GM12865 (cell line): Measurements from ENCODE around the gene CDKAL1.

Experiments used
- DNase-seq: peaks from one replicate; pipeline ENCODE4 v3.0.0; 2010; ENCODE audit warnings: low read depth
- H3K4me3 ChIP-seq: 2 replicates; pipeline ENCODE4 v1.5.1; 2011; ENCODE audit warnings: mild to moderate bottlenecking, low read depth, low read length, control low read depth
- TF ChIP-seq, protein P1 (sequence below): IDR thresholded peaks from 2 replicates; pipeline ENCODE4 v1.5.1; 2011; ENCODE audit warnings: low read length, control low read depth, low read depth, inconsistent platforms; ENCODE audit not compliant: insufficient read depth; ENCODE audit errors: missing control alignments

CDKAL1 gene

DNA sequence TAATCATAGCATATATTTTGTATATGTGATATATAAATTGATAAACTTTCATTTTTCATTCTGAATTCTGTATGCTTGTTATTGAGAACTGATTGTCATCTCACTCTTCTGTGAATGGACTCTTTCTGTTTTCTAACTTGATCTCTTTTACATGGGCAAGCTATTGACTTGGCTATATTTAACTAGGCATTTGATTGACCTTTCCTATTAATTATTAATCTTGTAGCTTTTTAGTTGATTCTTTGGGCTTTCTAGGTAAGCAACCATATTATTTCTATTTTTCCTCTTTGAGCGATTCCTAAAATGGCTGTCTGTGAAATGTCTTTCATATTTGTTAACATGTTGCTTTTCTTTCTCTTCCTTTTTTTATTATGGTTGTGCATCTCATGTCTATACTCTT lies 347.1 kb downstream of the CDKAL1 start:
- no peak for DNase-seq
- H3K4me3 ChIP-seq, result no peak overlapping the region
- TF ChIP-seq, protein P1, sequence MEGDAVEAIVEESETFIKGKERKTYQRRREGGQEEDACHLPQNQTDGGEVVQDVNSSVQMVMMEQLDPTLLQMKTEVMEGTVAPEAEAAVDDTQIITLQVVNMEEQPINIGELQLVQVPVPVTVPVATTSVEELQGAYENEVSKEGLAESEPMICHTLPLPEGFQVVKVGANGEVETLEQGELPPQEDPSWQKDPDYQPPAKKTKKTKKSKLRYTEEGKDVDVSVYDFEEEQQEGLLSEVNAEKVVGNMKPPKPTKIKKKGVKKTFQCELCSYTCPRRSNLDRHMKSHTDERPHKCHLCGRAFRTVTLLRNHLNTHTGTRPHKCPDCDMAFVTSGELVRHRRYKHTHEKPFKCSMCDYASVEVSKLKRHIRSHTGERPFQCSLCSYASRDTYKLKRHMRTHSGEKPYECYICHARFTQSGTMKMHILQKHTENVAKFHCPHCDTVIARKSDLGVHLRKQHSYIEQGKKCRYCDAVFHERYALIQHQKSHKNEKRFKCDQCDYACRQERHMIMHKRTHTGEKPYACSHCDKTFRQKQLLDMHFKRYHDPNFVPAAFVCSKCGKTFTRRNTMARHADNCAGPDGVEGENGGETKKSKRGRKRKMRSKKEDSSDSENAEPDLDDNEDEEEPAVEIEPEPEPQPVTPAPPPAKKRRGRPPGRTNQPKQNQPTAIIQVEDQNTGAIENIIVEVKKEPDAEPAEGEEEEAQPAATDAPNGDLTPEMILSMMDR, result no peak

GRCh38 chr6:20882014-20882413 lies 347.8 kb downstream of the CDKAL1 start:
- no peak for DNase-seq
- TF ChIP-seq, protein P1, result no peak
- H3K4me3 ChIP-seq, result no peak overlapping the region

GRCh38 chr6:20885076-20885475 lies 350.8 kb downstream of the CDKAL1 start:
- no peak overlapping the region for H3K4me3 ChIP-seq
- DNase-seq, result no peak
- TF ChIP-seq, protein P1, result no peak

GRCh38 chr6:20891161-20891560 lies 356.9 kb downstream of the CDKAL1 start:
- H3K4me3 ChIP-seq, result no peak overlapping the region
- DNase-seq, result no peak
- TF ChIP-seq, protein P1, result no peak

GRCh38 chr6:20892365-20892764 lies 358.1 kb downstream of the CDKAL1 start:
- no peak for DNase-seq
- TF ChIP-seq, protein P1, result no peak
- no peak overlapping the region for H3K4me3 ChIP-seq

DNA sequence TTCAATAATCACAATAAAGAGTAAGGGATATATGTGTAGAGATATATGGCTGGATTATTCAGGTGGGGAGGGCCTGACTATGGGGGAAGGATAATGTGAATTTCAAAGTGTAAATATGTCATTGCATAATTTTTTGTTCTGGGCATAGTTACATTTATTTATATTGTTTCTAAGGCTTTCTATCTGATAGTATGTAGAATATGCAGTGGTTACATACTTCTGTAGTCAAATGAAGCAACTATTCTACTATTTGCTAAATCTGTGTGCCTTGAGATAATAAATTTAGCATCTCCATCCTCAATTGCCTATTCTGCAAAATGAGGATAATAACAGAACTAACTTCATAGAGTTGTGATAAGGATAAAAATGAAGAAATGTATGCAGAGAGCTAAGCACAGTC lies 359.2 kb downstream of the CDKAL1 start:
- H3K4me3 ChIP-seq, result no peak overlapping the region
- TF ChIP-seq, protein P1, result no peak
- DNase-seq, result no peak

DNA sequence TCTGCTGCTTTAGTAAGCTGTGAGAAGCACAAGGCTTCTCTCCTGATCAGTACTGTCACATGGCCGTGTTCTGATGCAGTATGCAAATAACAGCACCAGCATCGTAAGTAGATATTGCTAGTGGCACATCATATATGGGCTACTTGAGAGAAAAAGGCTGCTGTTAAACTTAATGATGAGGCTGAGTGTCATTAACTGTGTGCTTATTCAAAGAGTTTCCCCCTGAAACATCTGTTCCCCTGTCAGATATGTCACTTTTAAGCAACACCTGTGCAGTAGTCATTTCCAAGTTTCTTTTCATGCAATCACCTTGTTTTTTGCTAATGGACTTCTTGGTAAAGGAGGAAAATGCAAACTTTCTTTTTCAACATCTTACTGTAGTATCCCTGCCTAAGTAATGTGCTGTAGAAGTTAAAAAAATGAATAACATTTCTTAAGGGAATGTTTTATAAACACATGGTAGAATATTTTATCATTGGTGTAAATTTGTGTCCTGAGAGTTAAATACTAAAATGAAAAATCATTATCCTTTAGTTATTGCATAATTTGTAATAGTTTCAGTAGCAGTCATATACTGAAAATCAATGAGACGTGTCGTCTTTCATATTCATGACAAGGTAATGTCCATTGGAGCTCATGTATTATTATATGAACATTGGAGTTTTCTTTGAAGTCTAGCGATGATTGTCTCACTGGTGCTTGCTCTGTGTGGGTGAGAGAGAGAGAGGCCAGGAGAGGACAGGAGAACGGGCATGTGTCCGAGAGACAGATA lies 366.3 kb downstream of the CDKAL1 start:
- TF ChIP-seq, protein P1, result no peak
- no peak overlapping the region for H3K4me3 ChIP-seq
- DNase-seq, result peak; percentile 77
